Measurements from ENCODE around the gene RIC3. TPM values are rescaled to one million over a fixed set of nuclear protein-coding genes. Genes with fewer than 3 reads are reported as not detected.

The RIC3 gene
- total and polyA plus RNA-seq, 8 donors: 1.1 to 29.5 (median 13.4) TPM; not detected in 1

DNA sequence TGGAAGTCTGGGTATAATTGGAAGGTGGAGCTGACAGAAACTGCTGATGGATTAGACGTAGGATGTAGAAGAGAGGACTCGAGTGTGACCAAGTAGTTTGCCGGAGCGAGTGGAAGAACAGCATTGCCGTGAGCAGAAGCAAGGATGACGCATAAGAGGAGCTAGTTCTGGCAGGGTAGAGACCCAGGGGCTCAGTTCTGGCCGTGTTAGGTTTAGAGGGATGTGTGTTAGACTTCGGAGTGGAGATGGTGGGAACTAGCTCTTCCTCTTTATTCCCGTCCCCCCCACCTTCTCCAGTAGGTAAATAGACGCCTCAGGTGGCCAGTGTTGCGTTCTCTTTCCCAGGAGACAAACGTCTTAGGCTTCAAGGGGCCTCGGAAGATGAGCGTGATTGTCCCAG lies 68.7 kb downstream of the RIC3 start:
- Histone ChIP-seq H3K27me3 (no peaks in the 10 kb centered on the region), H3K9me3 (no peaks in the 10 kb centered on the region), H3K27ac (no peak overlapping the region), H3K36me3 (peaks cover 0 to 71% (median 62%) of the 10 kb centered on the region in 4 donors), H3K4me1 (no peaks in the 10 kb centered on the region), H3K4me3 (no peak overlapping the region)
- TF ChIP-seq EP300 (IDR thresholded peaks at IDR 0.05) (no peak), POLR2AphosphoS5 (IDR thresholded peaks at IDR 0.05) (no peak), POLR2A (IDR thresholded peaks at IDR 0.05) (no peak)
- TF ChIP-seq, protein P1, sequence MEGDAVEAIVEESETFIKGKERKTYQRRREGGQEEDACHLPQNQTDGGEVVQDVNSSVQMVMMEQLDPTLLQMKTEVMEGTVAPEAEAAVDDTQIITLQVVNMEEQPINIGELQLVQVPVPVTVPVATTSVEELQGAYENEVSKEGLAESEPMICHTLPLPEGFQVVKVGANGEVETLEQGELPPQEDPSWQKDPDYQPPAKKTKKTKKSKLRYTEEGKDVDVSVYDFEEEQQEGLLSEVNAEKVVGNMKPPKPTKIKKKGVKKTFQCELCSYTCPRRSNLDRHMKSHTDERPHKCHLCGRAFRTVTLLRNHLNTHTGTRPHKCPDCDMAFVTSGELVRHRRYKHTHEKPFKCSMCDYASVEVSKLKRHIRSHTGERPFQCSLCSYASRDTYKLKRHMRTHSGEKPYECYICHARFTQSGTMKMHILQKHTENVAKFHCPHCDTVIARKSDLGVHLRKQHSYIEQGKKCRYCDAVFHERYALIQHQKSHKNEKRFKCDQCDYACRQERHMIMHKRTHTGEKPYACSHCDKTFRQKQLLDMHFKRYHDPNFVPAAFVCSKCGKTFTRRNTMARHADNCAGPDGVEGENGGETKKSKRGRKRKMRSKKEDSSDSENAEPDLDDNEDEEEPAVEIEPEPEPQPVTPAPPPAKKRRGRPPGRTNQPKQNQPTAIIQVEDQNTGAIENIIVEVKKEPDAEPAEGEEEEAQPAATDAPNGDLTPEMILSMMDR (IDR thresholded peaks at IDR 0.05): no peak
- peak; percentile 0 to 14 for DNase-seq
- 84 to 89% (median 87%) methylated on average over 14 of the region's 14 CpGs for WGBS, 5 donors
- intact Hi-C loops (cut with DNase I; ENCODE audit: low total_unique reads): no loop called here

DNA sequence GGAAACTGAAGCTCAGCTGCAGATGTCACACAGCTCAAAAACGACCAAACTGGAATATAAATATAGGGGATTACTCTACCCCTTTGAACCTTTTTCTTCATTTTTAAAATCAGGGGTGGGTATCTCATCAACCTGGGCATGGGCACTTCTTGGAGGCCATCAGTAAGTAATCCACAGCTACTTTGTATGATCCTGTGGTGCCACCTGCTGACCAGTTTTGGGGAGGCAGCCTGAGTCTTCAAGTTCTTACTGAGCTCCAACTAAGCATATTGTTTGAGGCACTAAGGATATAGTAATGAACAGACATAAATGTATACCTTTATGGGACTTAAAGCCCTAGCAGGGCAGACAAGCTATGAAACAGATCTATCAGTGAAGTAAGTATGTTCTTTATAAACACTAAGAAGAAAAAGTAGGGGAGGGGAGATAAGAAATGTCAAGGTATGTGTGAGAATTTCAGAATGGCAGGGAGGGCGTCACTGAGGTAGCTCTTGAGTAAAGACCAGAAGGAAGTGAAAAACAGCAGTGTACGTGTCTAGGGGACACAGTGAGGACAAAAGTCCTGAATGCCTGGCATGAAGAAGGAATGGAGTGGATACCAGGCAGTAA lies 69.4 kb downstream of the RIC3 start:
- TF ChIP-seq POLR2AphosphoS5 (IDR thresholded peaks at IDR 0.05) (peak in 1 of 3 donors; percentile 9), EP300 (IDR thresholded peaks at IDR 0.05) (no peak), POLR2A (IDR thresholded peaks at IDR 0.05) (no peak)
- TF ChIP-seq, protein P1 (IDR thresholded peaks at IDR 0.05): peak in 5 of 7 experiments; percentile 54 to 78 (median 74)
- no peak overlapping the region for H3K4me3 ChIP-seq
- peaks cover 0 to 67% (median 57%) of the 10 kb centered on the region in 4 donors for H3K36me3 ChIP-seq
- no peaks in the 10 kb centered on the region for H3K27me3 ChIP-seq
- H3K4me1 ChIP-seq: no peaks in the 10 kb centered on the region
- WGBS, 5 donors: 34 to 45% (median 38%) methylated on average over 3 of the region's 3 CpGs
- intact Hi-C loops (cut with DNase I; ENCODE audit: low total_unique reads): loop anchor here (5.0 kb wide), 2 partner anchors 62 to 92 kb away; no protein-coding TSS in a partner anchor
- DNase-seq: peak; percentile 85 to 88
- no peaks in the 10 kb centered on the region for H3K9me3 ChIP-seq
- no peak overlapping the region for H3K27ac ChIP-seq

DNA sequence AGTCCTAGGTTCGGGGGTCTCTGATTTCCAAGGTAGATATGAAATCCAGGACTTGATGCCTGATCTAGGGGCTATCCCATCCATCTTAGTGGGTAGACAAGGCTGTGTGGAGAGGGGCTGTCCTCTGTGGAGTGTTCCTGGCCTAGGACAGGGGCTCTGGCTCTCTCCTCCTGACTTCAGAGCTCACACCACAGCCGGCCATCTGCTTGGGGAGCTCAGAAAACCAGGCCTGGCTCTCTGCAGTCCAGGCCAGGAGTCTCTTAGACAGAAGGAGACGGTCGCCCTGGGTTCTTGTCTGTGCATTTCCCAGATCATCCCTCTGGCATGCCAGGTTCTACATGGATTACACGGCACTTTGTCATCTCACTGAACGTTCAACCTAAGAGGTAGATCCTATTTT lies 69.9 kb downstream of the RIC3 start:
- Histone ChIP-seq H3K9me3 (no peaks in the 10 kb centered on the region), H3K4me3 (no peak overlapping the region), H3K27me3 (no peaks in the 10 kb centered on the region), H3K36me3 (peaks cover 0 to 67% (median 52%) of the 10 kb centered on the region in 4 donors), H3K4me1 (no peaks in the 10 kb centered on the region), H3K27ac (no peak overlapping the region)
- TF ChIP-seq, protein P1 (IDR thresholded peaks at IDR 0.05): no peak
- TF ChIP-seq POLR2AphosphoS5 (IDR thresholded peaks at IDR 0.05): no peak
- TF ChIP-seq POLR2A (IDR thresholded peaks at IDR 0.05): no peak
- TF ChIP-seq EP300 (IDR thresholded peaks at IDR 0.05): no peak
- DNase-seq: peak; percentile 3 to 21
- intact Hi-C loops (cut with DNase I; ENCODE audit: low total_unique reads): loop anchor here (5.0 kb wide), 2 partner anchors 62 to 92 kb away; no protein-coding TSS in a partner anchor
- 71 to 90% (median 75%) methylated on average over 6 of the region's 6 CpGs for WGBS, 5 donors

DNA sequence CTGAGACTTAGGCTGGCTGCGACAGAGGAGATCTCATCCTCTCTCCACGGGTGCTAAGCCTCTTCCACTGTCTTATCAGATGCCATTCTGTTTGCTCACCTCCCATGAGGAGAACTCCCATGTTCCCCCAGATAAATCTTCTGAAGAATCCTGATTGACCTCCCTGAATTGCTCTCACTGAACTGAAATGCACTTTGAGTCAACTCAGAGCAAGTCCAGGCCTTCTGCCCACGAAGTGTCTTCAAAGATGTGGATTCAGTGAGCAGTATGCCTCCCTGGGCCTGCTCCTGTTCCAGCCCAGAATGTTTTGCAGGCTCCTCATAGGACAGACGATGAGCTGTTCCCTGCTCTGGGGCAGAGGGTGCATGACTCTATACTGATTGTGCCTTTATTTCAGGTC lies 70.5 kb downstream of the RIC3 start:
- Histone ChIP-seq H3K36me3 (peaks cover 0 to 62% (median 47%) of the 10 kb centered on the region in 4 donors), H3K4me1 (no peaks in the 10 kb centered on the region), H3K9me3 (no peaks in the 10 kb centered on the region), H3K27me3 (no peaks in the 10 kb centered on the region), H3K27ac (no peak overlapping the region), H3K4me3 (no peak overlapping the region)
- 53 to 71% (median 67%) methylated on average over 4 of the region's 4 CpGs for WGBS, 5 donors
- TF ChIP-seq, protein P1 (IDR thresholded peaks at IDR 0.05): no peak
- TF ChIP-seq POLR2AphosphoS5 (IDR thresholded peaks at IDR 0.05): no peak
- no peak for TF ChIP-seq EP300 (IDR thresholded peaks at IDR 0.05)
- TF ChIP-seq POLR2A (IDR thresholded peaks at IDR 0.05): no peak
- DNase-seq: peak in 1 of 2 donors; percentile 17
- intact Hi-C loops (cut with DNase I; ENCODE audit: low total_unique reads): loop anchor here (5.0 kb wide), 2 partner anchors 61 to 91 kb away; no protein-coding TSS in a partner anchor
